HL-60/S4 (cell line): ENCODE data around the gene HOXC9.
"Not testable (repeated sequence)": the region's sequence is repeated elsewhere in the genome, so short reads cannot be mapped to it uniquely, and the experiment has no call there.

Source experiments
- in situ Hi-C: fragments of 300-500 bp; cut with MboI; formaldehyde crosslinking; loops from 2 replicates; pipeline ENCODE4 v1.14.3; 2022; ENCODE audit warnings: low sequenced_read_pairs

HOXC9 gene

GRCh38 chr12:54035568-54036264 is 35.8 kb downstream of the HOXC9 start:
- in situ Hi-C loops: no loop called here

- in situ Hi-C loops: no loop called here
These were observed 36.8 kb downstream of the HOXC9 start for GRCh38 chr12:54036620-54037359.

GRCh38 chr12:54037360-54038283 is 37.7 kb downstream of the HOXC9 start:
- in situ Hi-C loops: no loop called here

GRCh38 chr12:54038284-54038870 is 38.4 kb downstream of the HOXC9 start:
- in situ Hi-C loops: no loop called here

- in situ Hi-C loops: no loop called here
These were observed 39.0 kb downstream of the HOXC9 start for GRCh38 chr12:54038871-54039414.

- in situ Hi-C loops: no loop called here
These were observed 39.6 kb downstream of the HOXC9 start for GRCh38 chr12:54039417-54040147.

- in situ Hi-C loops: no loop called here
These were observed 40.2 kb downstream of the HOXC9 start for GRCh38 chr12:54040148-54040494.

- in situ Hi-C loops: no loop called here
These were observed 40.7 kb downstream of the HOXC9 start for GRCh38 chr12:54040648-54041047.

GRCh38 chr12:54041097-54041690 is 41.2 kb downstream of the HOXC9 start:
- in situ Hi-C loops: no loop called here

GRCh38 chr12:54042033-54042432 is 42.1 kb downstream of the HOXC9 start:
- in situ Hi-C loops: not testable (repeated sequence)

GRCh38 chr12:54042970-54043853 is 43.3 kb downstream of the HOXC9 start:
- in situ Hi-C loops: no loop called here

- in situ Hi-C loops: no loop called here
These were observed 44.6 kb downstream of the HOXC9 start for GRCh38 chr12:54044425-54045103.

- in situ Hi-C loops: no loop called here
These were observed 45.4 kb downstream of the HOXC9 start for GRCh38 chr12:54045401-54045800.

GRCh38 chr12:54045868-54046521 is 46.0 kb downstream of the HOXC9 start:
- in situ Hi-C loops: no loop called here

- in situ Hi-C loops: no loop called here
These were observed 46.8 kb downstream of the HOXC9 start for GRCh38 chr12:54046809-54047159.

GRCh38 chr12:54047160-54047963 is 47.4 kb downstream of the HOXC9 start:
- in situ Hi-C loops: no loop called here

GRCh38 chr12:54047964-54048303 is 48.0 kb downstream of the HOXC9 start:
- in situ Hi-C loops: no loop called here
